Activated T-cell treated with anti-CD3 and anti-CD28 coated beads, Interleukin-2, amount 50 U/mL, for 24 hours (primary cell): ENCODE results near the gene CRISP1.

Experiments
- DNase-seq: peaks from one replicate; pipeline ENCODE4 v3.0.0-alpha.2; 2020
- H3K27ac Mint-ChIP-seq: 2 replicates; pipeline ENCODE4 v1.8.0; 2020; ENCODE audit warnings: mild to moderate bottlenecking, mixed read lengths
- H3K27me3 Mint-ChIP-seq: 2 replicates; pipeline ENCODE4 v1.8.0; 2020; ENCODE audit warnings: mixed read lengths
- H3K36me3 Mint-ChIP-seq: 2 replicates; pipeline ENCODE4 v1.8.0; 2020; ENCODE audit warnings: low read depth, mixed read lengths
- H3K4me1 Mint-ChIP-seq: 2 replicates; pipeline ENCODE4 v1.8.0; 2020; ENCODE audit warnings: low read depth, mixed read lengths
- H3K4me3 Mint-ChIP-seq: 2 replicates; pipeline ENCODE4 v1.8.0; 2020; ENCODE audit warnings: mild to moderate bottlenecking, moderate library complexity, mixed read lengths
- H3K9me3 Mint-ChIP-seq: 2 replicates; pipeline ENCODE4 v1.8.0; 2020; ENCODE audit warnings: mixed read lengths

The CRISP1 gene

GRCh38 chr6:49868951-49869529 lies 2.7 kb upstream of the CRISP1 start:
- Mint-ChIP-seq H3K9me3 (peaks cover 12% of the 10 kb centered on the region), H3K36me3 (no peaks in the 10 kb centered on the region), H3K4me3 (no peak overlapping the region), H3K4me1 (no peaks in the 10 kb centered on the region), H3K27me3 (no peaks in the 10 kb centered on the region), H3K27ac (no peak overlapping the region)
- DNase-seq, result no peak

DNA sequence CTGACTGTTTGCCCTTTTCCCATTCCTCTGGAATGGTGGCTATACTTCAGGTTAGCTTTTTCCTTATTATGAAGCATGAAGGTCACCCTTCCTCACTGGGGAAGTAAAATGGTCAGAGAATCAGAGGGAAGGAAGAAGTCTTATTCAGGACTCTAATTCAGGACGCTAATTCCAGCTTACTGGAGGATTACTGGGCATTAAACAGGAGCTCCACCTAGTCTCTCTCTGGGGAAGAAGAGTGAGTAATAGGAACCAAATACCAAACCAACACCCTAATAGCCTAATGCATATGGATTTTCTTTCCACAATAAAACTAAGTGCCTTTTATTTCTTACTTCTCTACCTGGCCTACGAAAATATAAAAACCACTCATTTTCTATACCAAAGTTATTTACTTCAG lies 10.1 kb downstream of the CRISP1 start:
- no peaks in the 10 kb centered on the region for H3K36me3 Mint-ChIP-seq
- no peaks in the 10 kb centered on the region for H3K27me3 Mint-ChIP-seq
- no peaks in the 10 kb centered on the region for H3K9me3 Mint-ChIP-seq
- no peak overlapping the region for H3K4me3 Mint-ChIP-seq
- no peaks in the 10 kb centered on the region for H3K4me1 Mint-ChIP-seq
- no peak for DNase-seq
- H3K27ac Mint-ChIP-seq, result no peak overlapping the region

DNA sequence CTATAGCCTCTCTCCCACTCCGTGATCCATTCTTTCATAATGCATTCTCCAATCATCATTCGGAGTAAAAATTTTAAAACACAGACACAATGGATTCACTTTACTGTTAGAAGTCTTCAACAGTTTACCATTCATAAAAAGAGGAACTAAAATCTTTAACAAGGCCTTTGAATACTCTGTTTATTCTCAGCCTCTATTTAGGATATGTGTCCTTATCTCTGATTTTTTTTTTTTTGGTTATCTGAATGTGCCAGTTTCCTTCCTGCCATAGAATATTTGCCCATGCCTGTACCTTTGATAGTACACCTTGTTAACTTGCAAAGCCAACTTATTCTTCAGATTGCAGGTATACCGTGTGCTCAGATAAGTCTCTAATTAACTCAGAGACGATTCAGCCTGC lies 11.1 kb downstream of the CRISP1 start:
- no peaks in the 10 kb centered on the region for H3K27me3 Mint-ChIP-seq
- H3K4me3 Mint-ChIP-seq, result no peak overlapping the region
- no peaks in the 10 kb centered on the region for H3K36me3 Mint-ChIP-seq
- H3K9me3 Mint-ChIP-seq, result no peaks in the 10 kb centered on the region
- no peak overlapping the region for H3K27ac Mint-ChIP-seq
- no peaks in the 10 kb centered on the region for H3K4me1 Mint-ChIP-seq
- DNase-seq, result no peak

GRCh38 chr6:49852975-49853374 lies 13.4 kb downstream of the CRISP1 start:
- Mint-ChIP-seq H3K27me3 (no peaks in the 10 kb centered on the region), H3K9me3 (no peaks in the 10 kb centered on the region), H3K4me1 (no peaks in the 10 kb centered on the region), H3K4me3 (no peak overlapping the region), H3K27ac (no peak overlapping the region), H3K36me3 (no peaks in the 10 kb centered on the region)
- no peak for DNase-seq

DNA sequence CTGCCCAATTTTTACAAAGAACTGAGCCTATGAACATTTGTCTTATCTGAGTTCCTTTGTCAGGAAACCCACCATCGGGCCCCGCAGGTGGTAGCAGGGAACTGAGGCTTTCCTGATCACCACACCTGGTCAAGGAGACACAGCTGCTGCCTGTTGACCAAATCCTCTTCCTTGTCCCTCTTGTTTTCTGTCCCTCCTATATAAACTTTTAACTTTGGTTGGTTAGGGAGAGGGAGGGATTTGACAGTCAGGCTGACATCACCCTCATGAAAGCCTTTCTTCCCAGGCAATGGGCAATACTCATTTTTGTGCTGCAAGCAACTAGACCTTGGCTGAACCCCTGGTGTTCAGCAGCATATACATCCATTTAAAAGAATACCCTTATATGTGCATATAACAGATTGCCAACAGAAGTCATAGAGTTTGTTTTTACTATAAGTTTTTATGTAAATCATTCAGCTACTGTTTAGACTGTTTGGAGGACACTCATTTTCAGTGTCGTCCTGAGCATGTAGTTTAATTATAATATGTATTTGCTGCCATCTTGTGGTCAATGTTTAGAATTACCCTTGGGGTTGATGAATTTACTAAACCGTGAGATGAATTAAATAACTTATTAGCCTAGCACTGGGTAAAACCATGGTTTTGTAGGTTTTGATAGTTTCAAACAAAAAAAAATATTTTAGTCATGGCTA lies 17.0 kb downstream of the CRISP1 start:
- Mint-ChIP-seq H3K27me3 (no peaks in the 10 kb centered on the region), H3K4me1 (no peaks in the 10 kb centered on the region), H3K4me3 (no peak overlapping the region), H3K36me3 (no peaks in the 10 kb centered on the region), H3K9me3 (no peaks in the 10 kb centered on the region), H3K27ac (no peak overlapping the region)
- DNase-seq, result no peak

- no peak for DNase-seq
- Mint-ChIP-seq H3K9me3 (no peaks in the 10 kb centered on the region), H3K4me3 (no peak overlapping the region), H3K36me3 (no peaks in the 10 kb centered on the region), H3K4me1 (no peaks in the 10 kb centered on the region), H3K27ac (no peak overlapping the region), H3K27me3 (peaks cover under 1% of the 10 kb centered on the region)
These were observed 18.7 kb downstream of the CRISP1 start for GRCh38 chr6:49847673-49848072.

- H3K4me3 Mint-ChIP-seq, result no peak overlapping the region
- H3K9me3 Mint-ChIP-seq, result no peaks in the 10 kb centered on the region
- no peaks in the 10 kb centered on the region for H3K4me1 Mint-ChIP-seq
- no peak for DNase-seq
- H3K27ac Mint-ChIP-seq, result no peak overlapping the region
- no peaks in the 10 kb centered on the region for H3K36me3 Mint-ChIP-seq
- peaks cover 3% of the 10 kb centered on the region for H3K27me3 Mint-ChIP-seq
These were observed 19.3 kb downstream of the CRISP1 start for GRCh38 chr6:49847014-49847413.

DNA sequence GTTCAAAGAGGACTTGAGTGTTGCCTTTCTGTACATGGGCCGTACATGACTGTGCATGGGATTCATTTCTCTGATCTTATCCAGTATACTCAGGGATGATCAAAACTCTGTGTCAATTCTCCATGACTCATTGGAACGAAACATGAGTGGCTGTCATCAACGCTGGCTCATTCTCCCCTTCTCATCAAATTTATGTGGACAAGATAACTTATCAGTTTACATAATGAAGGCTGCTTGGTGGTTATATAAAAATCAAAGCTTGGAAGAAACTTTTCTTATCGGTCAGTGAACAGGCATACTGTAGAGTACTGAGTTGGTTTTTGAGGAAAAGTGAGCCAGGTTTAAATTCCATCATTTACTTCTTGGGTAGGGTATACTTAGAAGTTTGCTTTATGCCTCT lies 24.9 kb downstream of the CRISP1 start:
- DNase-seq, result no peak

GRCh38 chr6:49839957-49840356 lies 26.4 kb downstream of the CRISP1 start:
- no peak for DNase-seq
- Mint-ChIP-seq H3K9me3 (no peaks in the 10 kb centered on the region), H3K4me3 (no peak overlapping the region), H3K27me3 (peaks cover 3% of the 10 kb centered on the region), H3K4me1 (no peaks in the 10 kb centered on the region), H3K36me3 (no peaks in the 10 kb centered on the region), H3K27ac (no peak overlapping the region)

More for the DNA sequence above, 24.9 kb downstream of the CRISP1 start:
- Mint-ChIP-seq H3K4me3 (no peak overlapping the region), H3K36me3 (no peaks in the 10 kb centered on the region), H3K27me3 (peaks cover 3% of the 10 kb centered on the region), H3K9me3 (no peaks in the 10 kb centered on the region), H3K27ac (no peak overlapping the region), H3K4me1 (no peaks in the 10 kb centered on the region)

DNA sequence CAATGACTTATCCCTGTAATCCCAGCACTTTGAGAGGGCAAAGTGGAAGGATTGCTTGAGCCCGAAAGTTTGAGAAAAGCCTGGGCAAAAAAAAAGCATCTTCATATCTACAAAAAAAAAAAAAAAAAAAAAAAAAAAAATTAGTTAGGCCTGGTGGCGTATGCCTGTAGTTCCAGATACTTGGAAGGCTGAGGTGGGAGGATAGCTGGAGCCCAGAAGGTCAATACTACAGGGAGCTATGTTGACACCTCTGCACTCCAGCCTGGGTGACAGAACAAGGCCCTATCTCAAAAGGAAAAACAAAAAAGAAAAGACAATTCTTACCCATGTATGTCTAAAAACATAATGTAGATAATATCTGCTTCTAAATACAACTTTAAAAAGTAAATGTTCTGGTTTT lies 27.2 kb downstream of the CRISP1 start:
- H3K27me3 Mint-ChIP-seq, result peaks cover 3% of the 10 kb centered on the region
- no peak for DNase-seq
- H3K4me1 Mint-ChIP-seq, result no peaks in the 10 kb centered on the region
- no peak overlapping the region for H3K4me3 Mint-ChIP-seq
- H3K27ac Mint-ChIP-seq, result no peak overlapping the region
- no peaks in the 10 kb centered on the region for H3K9me3 Mint-ChIP-seq
- H3K36me3 Mint-ChIP-seq, result no peaks in the 10 kb centered on the region

GRCh38 chr6:49835140-49835539 lies 31.2 kb downstream of the CRISP1 start:
- Mint-ChIP-seq H3K4me1 (no peaks in the 10 kb centered on the region), H3K4me3 (no peak overlapping the region), H3K36me3 (no peaks in the 10 kb centered on the region), H3K9me3 (no peaks in the 10 kb centered on the region), H3K27ac (no peak overlapping the region), H3K27me3 (no peaks in the 10 kb centered on the region)
- no peak for DNase-seq

- DNase-seq, result no peak
- Mint-ChIP-seq H3K36me3 (no peaks in the 10 kb centered on the region), H3K4me3 (no peak overlapping the region)
These were observed 32.9 kb downstream of the CRISP1 start for GRCh38 chr6:49833386-49833785.

DNA sequence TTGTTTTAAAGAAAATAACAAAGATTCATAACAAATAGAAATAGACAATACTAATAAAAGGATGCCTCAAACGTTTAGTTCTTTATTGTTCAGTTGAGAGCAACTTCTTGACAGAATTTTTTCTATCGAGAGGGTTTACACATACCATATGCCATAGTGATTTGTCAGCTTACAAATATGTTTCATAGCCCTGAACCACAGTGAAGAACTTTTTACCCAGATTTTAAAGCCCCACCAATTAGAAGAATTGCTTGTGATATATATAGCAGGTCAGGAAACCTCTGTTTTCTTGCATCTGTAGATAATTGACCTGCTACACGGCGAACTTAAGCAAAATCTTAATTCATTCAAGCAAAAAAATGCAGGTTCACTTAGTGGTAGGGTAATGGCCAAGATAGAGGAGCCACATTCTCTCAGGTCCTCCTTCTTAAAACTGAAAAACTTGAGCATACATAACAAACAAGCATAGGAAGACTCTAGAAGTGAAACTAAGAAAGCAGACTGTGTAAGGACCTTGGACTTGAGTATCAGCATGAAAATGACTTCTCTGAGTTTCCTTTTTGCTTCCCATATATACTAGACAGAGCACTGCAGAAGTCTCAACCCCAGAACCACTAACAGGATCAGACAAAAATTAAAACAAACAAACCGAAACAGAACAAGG lies 39.5 kb downstream of the CRISP1 start:
- no peaks in the 10 kb centered on the region for H3K4me1 Mint-ChIP-seq
- H3K27me3 Mint-ChIP-seq, result no peaks in the 10 kb centered on the region
- no peak overlapping the region for H3K4me3 Mint-ChIP-seq
- no peak overlapping the region for H3K27ac Mint-ChIP-seq
- no peak for DNase-seq
- no peaks in the 10 kb centered on the region for H3K36me3 Mint-ChIP-seq
- H3K9me3 Mint-ChIP-seq, result no peaks in the 10 kb centered on the region

More at GRCh38 chr6:49833386-49833785, 32.9 kb downstream of the CRISP1 start:
- Mint-ChIP-seq H3K9me3 (no peaks in the 10 kb centered on the region), H3K27me3 (no peaks in the 10 kb centered on the region), H3K27ac (no peak overlapping the region), H3K4me1 (no peaks in the 10 kb centered on the region)

GRCh38 chr6:49815166-49815565 lies 51.2 kb downstream of the CRISP1 start:
- Mint-ChIP-seq H3K27me3 (no peaks in the 10 kb centered on the region), H3K4me1 (no peaks in the 10 kb centered on the region), H3K27ac (no peak overlapping the region), H3K9me3 (no peaks in the 10 kb centered on the region), H3K36me3 (no peaks in the 10 kb centered on the region), H3K4me3 (no peak overlapping the region)
- no peak for DNase-seq

GRCh38 chr6:49813248-49813647 lies 53.1 kb downstream of the CRISP1 start:
- Mint-ChIP-seq H3K27me3 (no peaks in the 10 kb centered on the region), H3K9me3 (no peaks in the 10 kb centered on the region), H3K36me3 (no peaks in the 10 kb centered on the region), H3K4me1 (no peaks in the 10 kb centered on the region), H3K4me3 (no peak overlapping the region), H3K27ac (no peak overlapping the region)
- DNase-seq, result no peak
